ENCODE measurements around the gene ENGASE.
A peak's percentile ranks its signal among the peaks of the same experiment; 100 is the strongest.

ENGASE gene

GRCh38 chr17:79070266-79070880 is 4.3 kb upstream of the ENGASE start:
- TF ChIP-seq, protein P1, sequence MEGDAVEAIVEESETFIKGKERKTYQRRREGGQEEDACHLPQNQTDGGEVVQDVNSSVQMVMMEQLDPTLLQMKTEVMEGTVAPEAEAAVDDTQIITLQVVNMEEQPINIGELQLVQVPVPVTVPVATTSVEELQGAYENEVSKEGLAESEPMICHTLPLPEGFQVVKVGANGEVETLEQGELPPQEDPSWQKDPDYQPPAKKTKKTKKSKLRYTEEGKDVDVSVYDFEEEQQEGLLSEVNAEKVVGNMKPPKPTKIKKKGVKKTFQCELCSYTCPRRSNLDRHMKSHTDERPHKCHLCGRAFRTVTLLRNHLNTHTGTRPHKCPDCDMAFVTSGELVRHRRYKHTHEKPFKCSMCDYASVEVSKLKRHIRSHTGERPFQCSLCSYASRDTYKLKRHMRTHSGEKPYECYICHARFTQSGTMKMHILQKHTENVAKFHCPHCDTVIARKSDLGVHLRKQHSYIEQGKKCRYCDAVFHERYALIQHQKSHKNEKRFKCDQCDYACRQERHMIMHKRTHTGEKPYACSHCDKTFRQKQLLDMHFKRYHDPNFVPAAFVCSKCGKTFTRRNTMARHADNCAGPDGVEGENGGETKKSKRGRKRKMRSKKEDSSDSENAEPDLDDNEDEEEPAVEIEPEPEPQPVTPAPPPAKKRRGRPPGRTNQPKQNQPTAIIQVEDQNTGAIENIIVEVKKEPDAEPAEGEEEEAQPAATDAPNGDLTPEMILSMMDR (IDR thresholded peaks at IDR 0.05; ENCODE audit: low read depth, low read length) = no peak
- no peak overlapping the region for H3K4me3 ChIP-seq (ENCODE audit: low read depth, low read length)

- TF ChIP-seq, protein P1 (IDR thresholded peaks at IDR 0.05; ENCODE audit: low read depth, low read length) = no peak
- no peak overlapping the region for H3K4me3 ChIP-seq (ENCODE audit: low read depth, low read length)
Observed at GRCh38 chr17:79071161-79071740, 3.4 kb upstream of the ENGASE start.

- TF ChIP-seq, protein P1 (IDR thresholded peaks at IDR 0.05; ENCODE audit: low read depth, low read length) = no peak
- no peak overlapping the region for H3K4me3 ChIP-seq (ENCODE audit: low read depth, low read length)
Observed at GRCh38 chr17:79072544-79072943, 2.1 kb upstream of the ENGASE start.

DNA sequence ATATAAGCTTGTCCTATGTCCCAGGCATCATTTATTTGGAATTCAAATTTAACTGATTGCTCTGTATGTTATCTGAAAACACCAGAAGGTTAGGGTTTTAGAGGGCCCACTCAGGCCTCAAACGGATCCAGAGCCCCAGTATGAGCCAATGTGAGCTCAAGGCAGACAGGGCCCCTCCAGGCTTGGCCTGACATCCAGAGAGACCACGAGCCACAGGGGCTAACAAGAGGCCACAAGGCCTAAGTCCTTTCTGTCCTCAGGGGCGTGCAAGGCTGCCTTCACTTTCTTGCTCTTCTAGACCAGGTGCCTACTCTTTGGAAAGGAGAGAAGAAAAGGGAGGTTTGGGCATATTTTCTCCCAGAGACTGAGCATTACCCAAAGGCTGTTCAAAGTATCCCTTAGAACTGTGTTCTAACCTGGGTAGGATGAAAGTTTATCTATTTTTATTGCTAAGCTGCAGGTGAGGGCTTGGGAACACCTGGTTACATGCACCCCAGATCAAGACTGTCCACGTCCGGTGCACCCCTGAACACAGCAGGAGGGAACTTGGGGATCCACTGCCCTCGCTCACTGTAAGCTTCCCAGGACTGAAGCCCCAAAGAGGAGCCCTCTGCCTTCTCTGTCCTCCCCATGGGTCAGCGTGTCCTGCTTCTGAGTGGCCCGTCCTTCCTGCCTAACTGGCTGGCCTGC is 1.5 kb upstream of the ENGASE start:
- no peak overlapping the region for H3K4me3 ChIP-seq (ENCODE audit: low read depth, low read length)
- TF ChIP-seq, protein P1 (IDR thresholded peaks at IDR 0.05; ENCODE audit: low read depth, low read length) = no peak

DNA sequence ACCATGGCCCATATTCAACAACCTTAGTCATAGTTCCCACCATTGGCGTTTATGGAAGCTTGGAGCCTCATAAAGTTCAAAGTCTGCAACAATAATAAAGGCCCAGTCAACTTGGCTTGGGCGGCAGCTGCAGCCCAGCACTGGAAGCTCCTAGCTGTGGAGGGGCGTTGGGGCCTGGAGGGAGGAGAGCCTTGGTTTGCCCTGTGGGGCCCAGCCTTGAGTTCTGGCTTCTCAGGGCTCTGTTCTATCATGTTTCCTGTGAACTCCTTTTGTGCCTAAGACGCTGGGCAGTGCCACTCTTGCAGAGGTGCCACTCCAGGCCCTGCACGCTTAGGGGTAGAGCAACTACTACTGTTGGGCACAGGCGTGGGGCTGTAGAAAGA is 927 bp upstream of the ENGASE start:
- TF ChIP-seq, protein P1 (IDR thresholded peaks at IDR 0.05; ENCODE audit: low read depth, low read length) = no peak

DNA sequence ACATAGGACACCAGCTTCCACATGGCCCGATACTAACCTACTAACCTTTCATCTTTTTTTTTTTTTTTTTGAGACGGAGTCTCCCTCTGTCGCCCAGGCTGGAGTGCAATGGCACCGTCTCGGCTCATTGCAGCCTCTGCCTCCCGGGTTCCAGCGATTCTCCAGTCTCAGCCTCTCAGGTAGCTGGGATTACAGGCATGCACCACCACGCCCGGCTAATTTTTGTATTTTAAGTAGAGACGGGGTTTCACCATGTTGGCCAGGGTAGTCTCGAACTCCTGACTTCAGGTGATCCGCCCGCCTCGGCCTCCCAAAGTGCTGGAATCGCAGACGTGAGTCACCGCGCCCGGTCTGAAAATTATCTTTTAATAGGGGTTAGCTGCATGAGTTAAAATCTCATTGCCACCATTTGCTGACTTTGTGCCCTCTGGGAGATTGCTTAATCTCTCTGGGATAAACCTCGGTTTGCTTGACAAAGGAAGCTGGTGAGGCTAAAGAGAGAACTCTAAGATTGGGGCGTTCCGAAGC is 439 bp upstream of the ENGASE start:
- H3K4me3 ChIP-seq (ENCODE audit: low read depth, low read length) = peak overlapping the region; percentile 32

More for the DNA sequence above, 927 bp upstream of the ENGASE start:
- H3K4me3 ChIP-seq (ENCODE audit: low read depth, low read length) = no peak overlapping the region

GRCh38 chr17:79075446-79075750 is 774 bp downstream of the ENGASE start:
- TF ChIP-seq, protein P1 (IDR thresholded peaks at IDR 0.05; ENCODE audit: low read depth, low read length) = no peak
- H3K4me3 ChIP-seq (ENCODE audit: low read depth, low read length) = peak overlapping the region; percentile 72
